GM12891 (cell line): Measurements from ENCODE around the gene SNTB2.

Source experiments
- POLR2A ChIP-seq: IDR thresholded peaks from 2 replicates; pipeline ENCODE4 v1.6.1; 2011; ENCODE audit warnings: low read depth, low read length, control low read depth
- POLR2AphosphoS5 ChIP-seq: IDR thresholded peaks from 2 replicates; pipeline ENCODE4 v1.6.1; 2011; ENCODE audit warnings: low read depth, low read length, control low read depth
- POU2F2 ChIP-seq: IDR thresholded peaks from 2 replicates; pipeline ENCODE4 v1.6.1; 2011; ENCODE audit warnings: low read depth, mild to moderate bottlenecking, control low read depth, low read length, moderate library complexity
- SPI1 ChIP-seq: IDR thresholded peaks from 2 replicates; pipeline ENCODE4 v1.6.1; 2011; ENCODE audit warnings: low read depth, low read length, control low read depth
- TAF1 ChIP-seq: IDR thresholded peaks from 2 replicates; pipeline ENCODE4 v1.6.1; 2011; ENCODE audit warnings: low read depth, low read length, control low read depth

GRCh38 chr16:69316595-69317034 lies 129.7 kb downstream of the SNTB2 start:
- TF ChIP-seq POLR2A (no peak), POLR2AphosphoS5 (0 out of 2 replicates have a peak, but pooled peaks have one; percentile 26), SPI1 (no peak), TAF1 (no peak), POU2F2 (no peak)
